Mesendoderm (in vitro differentiated cells): ENCODE results near the gene ORM2.

ENCODE experiments used
- DNase-seq: peaks from one replicate; pipeline ENCODE4 v3.0.0; 2013
- H2AK5ac ChIP-seq: 2 replicates; pipeline ENCODE4 v1.6.1; 2013; ENCODE audit warnings: low read length, inconsistent platforms
- H2BK120ac ChIP-seq: 2 replicates; pipeline ENCODE4 v1.6.1; 2013; ENCODE audit warnings: low read depth, mild to moderate bottlenecking, low read length, moderate library complexity, mixed read lengths
- H2BK15ac ChIP-seq: replicated peaks from 2 replicates; pipeline ENCODE4 v1.6.1; 2013; ENCODE audit warnings: low read depth, mild to moderate bottlenecking, moderate library complexity
- H2BK5ac ChIP-seq: 2 replicates; pipeline ENCODE4 v1.6.1; 2013; ENCODE audit warnings: low read length, inconsistent platforms
- H3K18ac ChIP-seq: 2 replicates; pipeline ENCODE4 v1.6.1; 2013; ENCODE audit warnings: mild to moderate bottlenecking, low read length, mixed read lengths
- H3K23ac ChIP-seq: one replicate; pipeline ENCODE4 v1.6.1; 2013; ENCODE audit warnings: low read length
- H3K27ac ChIP-seq: 2 replicates; pipeline ENCODE4 v1.5.1; 2013; ENCODE audit warnings: low read depth, mild to moderate bottlenecking, inconsistent platforms, low read length, moderate library complexity
- H3K27me3 ChIP-seq: 2 replicates; pipeline ENCODE4 v1.6.1; 2013; ENCODE audit warnings: low read length, control low read depth, mild to moderate bottlenecking, inconsistent platforms; ENCODE audit not compliant: insufficient read depth, poor library complexity
- H3K36me3 ChIP-seq: 2 replicates; pipeline ENCODE4 v1.6.1; 2013; ENCODE audit warnings: low read length, inconsistent platforms; ENCODE audit not compliant: control insufficient read depth, insufficient read depth
- H3K4ac ChIP-seq: one replicate; pipeline ENCODE4 v1.6.1; 2013; ENCODE audit warnings: low read depth, mild to moderate bottlenecking, low read length, moderate library complexity
- H3K4me1 ChIP-seq: 2 replicates; pipeline ENCODE4 v1.6.1; 2013; ENCODE audit warnings: low read depth, low read length, inconsistent platforms; ENCODE audit not compliant: control insufficient read depth
- H3K4me2 ChIP-seq: 2 replicates; pipeline ENCODE4 v1.6.1; 2013; ENCODE audit warnings: low read length
- H3K4me3 ChIP-seq: 2 replicates; pipeline ENCODE4 v1.5.1; 2013; ENCODE audit warnings: mild to moderate bottlenecking, low read length
- H3K56ac ChIP-seq: one replicate; pipeline ENCODE4 v1.6.1; 2013; ENCODE audit warnings: low read length
- H3K79me1 ChIP-seq: 2 replicates; pipeline ENCODE4 v1.6.1; 2013; ENCODE audit warnings: low read length, inconsistent platforms
- H3K79me2 ChIP-seq: 2 replicates; pipeline ENCODE4 v1.6.1; 2013; ENCODE audit warnings: mild to moderate bottlenecking, low read length; ENCODE audit not compliant: control insufficient read depth, insufficient read depth
- H3K9ac ChIP-seq: 2 replicates; pipeline ENCODE4 v1.6.1; 2013; ENCODE audit warnings: low read length, inconsistent platforms
- H4K5ac ChIP-seq: one replicate; pipeline ENCODE4 v1.6.1; 2013; ENCODE audit warnings: low read length
- H4K8ac ChIP-seq: one replicate; pipeline ENCODE4 v1.6.1; 2013; ENCODE audit warnings: low read depth, mild to moderate bottlenecking, control low read depth, low read length, moderate library complexity
- WGBS: extraction: QIAGEN DNeasy Blood & Tissue Kit; methylation state at CpG from one replicate; pipeline ENCODE4 v1.1.7; 2013; ENCODE audit warnings: low lambda C conversion rate, missing lambda C conversion rate; ENCODE audit not compliant: insufficient coverage; ENCODE audit errors: extremely low coverage; 5-methylcytosine and 5-hydroxymethylcytosine counted together

ORM2 gene

DNA sequence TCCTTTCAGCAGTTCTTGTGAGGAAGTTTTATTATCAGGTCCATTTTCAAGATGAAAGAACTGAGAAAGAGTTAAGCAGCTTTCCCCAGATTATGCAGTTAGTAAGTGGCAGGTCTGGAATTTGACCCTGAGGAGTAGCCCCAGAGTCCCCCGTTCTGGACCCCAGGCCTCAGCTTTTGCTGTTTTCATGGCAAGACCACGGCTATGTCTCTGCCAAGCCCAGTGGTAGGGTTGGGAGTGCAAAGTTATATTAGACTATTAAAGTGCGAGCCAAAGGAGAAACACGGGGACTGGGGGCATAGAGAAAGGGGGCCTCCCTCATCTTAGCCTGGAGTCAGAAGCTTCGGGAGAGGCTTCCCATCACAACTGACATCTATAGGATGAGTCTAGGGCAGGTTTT is 26.1 kb upstream of the ORM2 start:
- H2AK5ac ChIP-seq = no peak overlapping the region
- no peaks in the 10 kb centered on the region for H3K79me2 ChIP-seq
- no peaks in the 10 kb centered on the region for H3K36me3 ChIP-seq
- H3K4me3 ChIP-seq = no peak overlapping the region
- H4K8ac ChIP-seq = no peak overlapping the region
- H4K5ac ChIP-seq = no peak overlapping the region
- no peaks in the 10 kb centered on the region for H3K79me1 ChIP-seq
- no peak overlapping the region for H3K27ac ChIP-seq
- no peak overlapping the region for H2BK5ac ChIP-seq
- H3K4me2 ChIP-seq = no peak overlapping the region
- WGBS = no CpG with 5 or more reads among the region's 5 CpGs
- no peaks in the 10 kb centered on the region for H3K4me1 ChIP-seq
- H2BK15ac ChIP-seq = no peak overlapping the region
- H3K56ac ChIP-seq = no peak overlapping the region
- no peak overlapping the region for H3K18ac ChIP-seq
- no peak for DNase-seq
- H2BK120ac ChIP-seq = no peak overlapping the region
- no peaks in the 10 kb centered on the region for H3K27me3 ChIP-seq
- no peak overlapping the region for H3K9ac ChIP-seq
- H3K23ac ChIP-seq = no peak overlapping the region
- H3K4ac ChIP-seq = no peak overlapping the region

DNA sequence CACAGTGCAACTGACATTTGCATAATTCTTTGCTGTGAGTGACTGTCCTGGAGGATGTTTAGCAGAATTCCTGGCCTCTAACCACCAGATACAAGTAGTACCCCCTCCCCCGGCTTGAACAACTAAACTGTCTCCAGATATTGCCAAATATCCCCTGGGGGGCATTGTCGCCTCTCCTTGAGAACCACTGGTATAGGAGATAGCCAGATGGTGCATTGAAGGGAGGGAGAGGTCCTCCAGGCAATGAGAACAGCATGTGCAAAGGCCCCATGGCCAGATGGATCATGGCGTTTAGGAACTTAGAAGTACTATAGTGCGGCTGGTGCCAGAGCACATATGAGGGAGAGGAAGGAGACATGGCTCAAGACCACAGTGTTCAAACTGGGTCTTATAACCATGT is 25.7 kb upstream of the ORM2 start:
- no peak overlapping the region for H3K4me3 ChIP-seq
- no peak overlapping the region for H3K4me2 ChIP-seq
- DNase-seq = no peak
- H3K56ac ChIP-seq = no peak overlapping the region
- H2BK5ac ChIP-seq = no peak overlapping the region
- H2BK120ac ChIP-seq = no peak overlapping the region
- no peak overlapping the region for H3K27ac ChIP-seq
- no peak overlapping the region for H4K5ac ChIP-seq
- H2BK15ac ChIP-seq = no peak overlapping the region
- H3K9ac ChIP-seq = no peak overlapping the region
- no peak overlapping the region for H3K4ac ChIP-seq
- no peak overlapping the region for H3K18ac ChIP-seq
- H3K23ac ChIP-seq = no peak overlapping the region
- no peaks in the 10 kb centered on the region for H3K79me2 ChIP-seq
- no peak overlapping the region for H4K8ac ChIP-seq
- no peaks in the 10 kb centered on the region for H3K27me3 ChIP-seq
- H3K79me1 ChIP-seq = no peaks in the 10 kb centered on the region
- no peaks in the 10 kb centered on the region for H3K4me1 ChIP-seq
- WGBS = no CpG with 5 or more reads among the region's 4 CpGs
- no peaks in the 10 kb centered on the region for H3K36me3 ChIP-seq
- no peak overlapping the region for H2AK5ac ChIP-seq

DNA sequence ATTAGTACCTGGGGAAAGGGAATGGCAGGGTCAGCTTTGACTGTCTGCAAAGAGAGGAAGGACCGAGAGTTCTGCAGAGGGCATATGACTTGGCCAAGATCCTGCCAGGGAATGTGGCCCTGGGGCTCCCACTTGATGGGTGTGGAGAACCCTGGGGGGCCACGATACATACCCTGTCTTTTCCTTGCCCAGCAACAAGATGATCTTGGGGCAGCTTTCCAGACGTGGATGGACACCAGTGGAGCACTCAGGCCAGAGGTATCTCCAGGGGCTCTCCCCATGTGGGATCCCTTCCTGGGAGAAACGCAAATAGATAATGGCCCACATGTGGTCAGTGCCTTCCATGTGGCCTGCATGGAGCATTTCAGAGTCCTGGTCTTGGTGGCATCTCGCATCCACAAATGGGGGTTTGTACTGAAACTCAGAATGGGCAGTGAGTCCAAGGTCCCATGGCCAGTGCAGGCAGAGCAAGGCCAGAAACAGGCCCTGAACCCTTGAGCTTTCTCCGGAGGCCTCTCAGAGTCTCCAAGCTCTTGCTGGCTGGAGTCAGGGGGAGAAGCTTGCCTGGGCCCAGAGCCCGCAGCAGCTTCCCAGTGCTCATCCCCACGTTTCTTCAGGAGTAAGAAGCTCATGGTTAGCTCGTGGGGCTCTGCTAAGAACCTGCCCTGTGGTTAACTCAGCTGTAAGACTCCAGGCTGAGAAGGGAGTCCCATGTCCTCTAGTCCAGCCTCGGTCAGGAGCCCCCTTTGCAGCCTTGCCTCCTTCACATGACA is 25.1 kb upstream of the ORM2 start:
- WGBS = no CpG with 5 or more reads among the region's 10 CpGs
- Histone ChIP-seq H2AK5ac (no peak overlapping the region), H3K9ac (no peak overlapping the region), H3K27ac (no peak overlapping the region), H3K4me1 (no peaks in the 10 kb centered on the region), H2BK15ac (no peak overlapping the region), H4K5ac (no peak overlapping the region), H4K8ac (no peak overlapping the region), H2BK5ac (no peak overlapping the region), H3K23ac (no peak overlapping the region), H3K18ac (no peak overlapping the region), H3K56ac (no peak overlapping the region), H3K79me2 (no peaks in the 10 kb centered on the region), H3K4me3 (no peak overlapping the region), H3K27me3 (no peaks in the 10 kb centered on the region), H3K36me3 (no peaks in the 10 kb centered on the region), H3K4ac (no peak overlapping the region), H3K4me2 (no peak overlapping the region), H3K79me1 (no peaks in the 10 kb centered on the region), H2BK120ac (no peak overlapping the region)
- no peak for DNase-seq

DNA sequence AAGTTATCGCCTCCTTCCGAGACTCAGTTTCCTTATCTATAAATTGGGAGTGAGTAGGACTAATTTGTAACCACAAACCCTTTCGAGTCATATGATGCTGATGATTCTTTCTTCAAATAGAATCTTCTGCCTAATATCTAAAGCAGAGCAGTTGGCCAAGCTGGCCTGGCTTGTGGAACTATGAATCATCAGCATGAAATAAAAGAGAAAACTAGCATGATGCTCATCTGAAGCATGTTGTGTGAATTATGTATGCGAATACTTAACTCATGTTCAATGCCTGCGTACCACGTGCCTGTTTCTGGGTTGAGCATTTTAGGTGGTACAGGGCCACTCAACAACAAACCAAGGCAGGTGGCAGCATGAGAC is 21.8 kb upstream of the ORM2 start:
- Histone ChIP-seq H3K9ac (no peak overlapping the region), H3K56ac (no peak overlapping the region), H2AK5ac (no peak overlapping the region), H3K36me3 (no peaks in the 10 kb centered on the region), H3K23ac (no peak overlapping the region), H3K4me1 (no peaks in the 10 kb centered on the region), H2BK15ac (no peak overlapping the region), H3K79me1 (no peaks in the 10 kb centered on the region), H3K27ac (no peak overlapping the region), H3K79me2 (no peaks in the 10 kb centered on the region), H4K8ac (no peak overlapping the region), H3K4me2 (no peak overlapping the region), H3K4me3 (no peak overlapping the region), H3K18ac (no peak overlapping the region), H2BK5ac (no peak overlapping the region), H3K4ac (no peak overlapping the region), H3K27me3 (no peaks in the 10 kb centered on the region), H4K5ac (no peak overlapping the region), H2BK120ac (no peak overlapping the region)
- no peak for DNase-seq
- no CpG with 5 or more reads among the region's 6 CpGs for WGBS

DNA sequence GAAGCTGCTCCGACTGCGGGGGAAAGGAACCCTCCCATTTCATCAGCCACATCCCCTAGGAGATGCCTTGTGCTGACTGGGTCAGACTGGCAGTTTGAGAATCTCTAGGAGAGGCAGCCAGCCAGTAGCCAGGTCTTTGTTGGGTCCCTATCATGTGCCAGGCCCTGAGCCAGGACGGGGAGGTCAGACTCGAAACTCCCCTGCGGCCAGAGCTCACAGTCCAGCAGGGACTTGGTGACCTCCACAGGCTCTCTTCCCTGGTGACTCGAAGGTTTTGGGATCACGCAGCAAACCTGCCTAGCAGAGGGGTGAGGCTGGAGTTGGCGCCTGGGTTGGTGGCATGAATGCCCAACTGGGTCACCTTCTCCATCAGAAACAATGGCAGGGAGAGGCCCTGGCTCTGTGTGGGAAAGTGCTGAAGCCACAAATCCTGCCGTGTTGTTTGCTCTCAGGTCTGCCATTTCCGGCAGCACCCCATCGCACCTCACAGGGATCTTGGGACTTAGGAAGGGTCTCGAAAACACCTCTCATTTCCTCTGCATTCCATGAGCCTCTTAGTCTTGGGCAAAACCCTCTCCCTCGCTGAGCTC is 21.2 kb upstream of the ORM2 start:
- no peak overlapping the region for H3K9ac ChIP-seq
- H2BK15ac ChIP-seq = no peak overlapping the region
- WGBS = no CpG with 5 or more reads among the region's 13 CpGs
- H4K5ac ChIP-seq = no peak overlapping the region
- H3K4ac ChIP-seq = no peak overlapping the region
- H4K8ac ChIP-seq = no peak overlapping the region
- H3K79me1 ChIP-seq = no peaks in the 10 kb centered on the region
- H3K27me3 ChIP-seq = no peaks in the 10 kb centered on the region
- no peak overlapping the region for H3K4me3 ChIP-seq
- H3K27ac ChIP-seq = no peak overlapping the region
- H3K79me2 ChIP-seq = no peaks in the 10 kb centered on the region
- no peak overlapping the region for H3K23ac ChIP-seq
- H3K56ac ChIP-seq = no peak overlapping the region
- DNase-seq = no peak
- no peaks in the 10 kb centered on the region for H3K4me1 ChIP-seq
- no peak overlapping the region for H3K4me2 ChIP-seq
- no peak overlapping the region for H3K18ac ChIP-seq
- H3K36me3 ChIP-seq = no peaks in the 10 kb centered on the region
- no peak overlapping the region for H2AK5ac ChIP-seq
- H2BK120ac ChIP-seq = no peak overlapping the region
- H2BK5ac ChIP-seq = no peak overlapping the region

DNA sequence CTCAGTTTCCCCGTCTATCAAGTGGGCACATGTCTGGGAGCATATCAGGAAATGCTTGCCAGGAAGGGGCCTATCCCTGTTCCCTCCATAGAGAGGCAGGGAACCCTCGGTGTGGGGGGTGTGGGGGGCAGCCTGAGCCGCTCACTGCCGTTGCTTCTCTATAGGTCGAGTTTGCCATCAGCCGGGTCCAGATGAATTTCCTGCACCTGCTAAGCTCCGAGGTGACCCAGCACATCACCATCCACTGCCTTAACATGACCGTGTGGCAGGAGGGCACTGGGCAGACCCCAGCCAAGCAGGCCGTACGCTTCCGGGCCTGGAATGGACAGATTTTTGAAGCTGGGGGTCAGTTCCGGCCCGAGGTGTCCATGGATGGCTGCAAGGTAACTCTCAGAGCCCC is 20.6 kb upstream of the ORM2 start:
- Histone ChIP-seq H3K4me2 (no peak overlapping the region), H3K4me1 (no peaks in the 10 kb centered on the region), H3K79me1 (no peaks in the 10 kb centered on the region), H3K79me2 (no peaks in the 10 kb centered on the region), H4K8ac (no peak overlapping the region), H3K4me3 (no peak overlapping the region), H3K27me3 (no peaks in the 10 kb centered on the region), H2BK5ac (no peak overlapping the region), H3K56ac (no peak overlapping the region), H3K27ac (no peak overlapping the region), H3K4ac (no peak overlapping the region), H3K36me3 (no peaks in the 10 kb centered on the region), H4K5ac (no peak overlapping the region), H2BK120ac (no peak overlapping the region), H3K23ac (no peak overlapping the region), H2BK15ac (no peak overlapping the region), H2AK5ac (no peak overlapping the region), H3K9ac (no peak overlapping the region), H3K18ac (no peak overlapping the region)
- no peak for DNase-seq
- WGBS = no CpG with 5 or more reads among the region's 13 CpGs
